Omental fat pad (tissue), 4 donors: ENCODE data around the gene RPL13A. TPM values are rescaled to one million over a fixed set of nuclear protein-coding genes. Genes with fewer than 3 reads are reported as not detected.

Source experiments
- ATAC-seq: fragments of 150-250 bp; one replicate; pipeline ENCODE4 v1.9.1; 2016; ENCODE audit warnings: mild to moderate bottlenecking, moderate library complexity; ENCODE audit not compliant: low FRiP score
- DNase-seq: peaks from one replicate; pipeline ENCODE4 v3.0.0-alpha.2; 2019; ENCODE audit warnings: low spot score
- CTCF ChIP-seq, 3 donors: fragments of 450-650 bp; IDR thresholded peaks; one replicate each; pipeline ENCODE4 v1.5.1; 2016 to 2017; ENCODE audit warnings: antibody characterized with exemption in 3 of 3, mild to moderate bottlenecking in 3 of 3, moderate library complexity in 2 of 3
- total RNA-seq, 4 donors: library from RNA; depleted of rRNA; stranded (reverse); fragments of >200 nt; gene quantifications; one replicate each; pipeline ENCODE4 v1.1.0, GENCODE V29; 2016

RPL13A gene
- total RNA-seq, 4 donors from 2014 or later: 2,551 to 3,862 (median 3,160) TPM

GRCh38 chr19:49486710-49487276 is 615 bp upstream of the RPL13A start:
- TF ChIP-seq CTCF (IDR thresholded peaks at IDR 0.05): no peak
- DNase-seq (no peak), ATAC-seq (no peak)

DNA sequence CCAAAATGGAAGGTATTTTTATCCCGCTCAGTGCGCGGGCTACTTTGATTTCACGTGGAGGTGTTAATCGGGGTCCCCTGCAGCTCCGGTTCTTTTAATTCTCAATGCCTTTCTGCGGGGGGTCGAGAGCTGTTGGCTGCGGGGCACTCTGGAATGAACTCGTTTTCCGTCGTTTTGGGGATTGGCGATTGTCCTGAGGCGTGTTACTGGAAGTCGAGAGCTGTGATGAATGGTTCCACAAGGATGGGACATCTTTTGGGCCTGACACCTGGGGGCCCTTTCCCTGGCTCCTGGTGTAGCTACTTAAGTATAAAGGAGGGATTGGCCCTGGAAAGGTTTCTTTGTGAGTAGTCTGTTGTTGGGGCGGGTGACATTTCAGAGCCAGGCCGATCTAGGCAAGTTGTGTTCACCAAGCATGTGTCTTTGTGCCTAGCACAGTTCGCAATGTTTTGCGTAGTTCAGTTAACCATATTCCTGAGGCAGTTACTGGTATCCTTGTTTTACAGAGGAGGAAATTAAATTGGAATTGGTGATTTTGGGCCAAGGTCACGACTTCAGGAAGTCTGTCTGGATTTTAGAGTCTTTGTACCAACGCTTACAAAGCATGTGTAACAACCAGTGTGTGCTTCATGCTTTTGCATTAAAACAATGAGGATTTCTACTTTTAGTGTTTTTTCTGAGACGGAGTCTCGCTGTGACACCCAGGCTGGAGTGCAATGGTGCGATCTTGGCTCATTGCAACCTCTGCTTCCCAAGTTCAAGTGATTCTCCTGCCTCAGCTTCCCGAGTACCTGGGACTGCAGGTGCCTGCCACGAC is 846 bp downstream of the RPL13A start:
- no peak for DNase-seq
- no peak for TF ChIP-seq CTCF (IDR thresholded peaks at IDR 0.05)
- no peak for ATAC-seq

GRCh38 chr19:49488863-49489537 is 1.6 kb downstream of the RPL13A start:
- DNase-seq (no peak), ATAC-seq (no peak)
- TF ChIP-seq CTCF (IDR thresholded peaks at IDR 0.05): no peak

DNA sequence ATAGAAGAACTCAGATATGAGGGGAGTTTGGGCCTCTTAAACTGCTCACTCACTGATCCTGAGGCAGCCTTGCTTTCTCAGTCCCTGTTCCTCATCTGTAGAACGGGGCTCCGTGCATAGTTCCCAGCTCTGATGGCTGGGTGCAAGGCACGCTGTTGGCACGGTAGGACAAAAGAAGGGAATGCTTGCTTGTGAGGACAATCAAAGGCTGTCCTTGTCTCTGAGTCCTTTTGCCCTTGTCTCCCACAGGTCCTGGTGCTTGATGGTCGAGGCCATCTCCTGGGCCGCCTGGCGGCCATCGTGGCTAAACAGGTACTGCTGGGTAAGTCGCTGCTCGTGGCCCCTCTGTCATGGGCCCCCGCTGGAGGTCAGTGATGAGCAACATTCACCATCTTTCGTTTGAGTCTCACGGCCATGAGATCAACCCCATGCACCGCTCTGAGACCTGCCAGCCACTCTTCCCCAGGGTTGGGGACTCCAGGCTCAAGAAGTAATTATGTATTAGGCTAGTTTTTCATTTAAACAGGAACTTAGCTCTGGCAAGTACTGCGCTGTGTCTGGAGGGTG is 2.3 kb downstream of the RPL13A start:
- ATAC-seq (no peak), DNase-seq (no peak)
- no peak for TF ChIP-seq CTCF (IDR thresholded peaks at IDR 0.05)

DNA sequence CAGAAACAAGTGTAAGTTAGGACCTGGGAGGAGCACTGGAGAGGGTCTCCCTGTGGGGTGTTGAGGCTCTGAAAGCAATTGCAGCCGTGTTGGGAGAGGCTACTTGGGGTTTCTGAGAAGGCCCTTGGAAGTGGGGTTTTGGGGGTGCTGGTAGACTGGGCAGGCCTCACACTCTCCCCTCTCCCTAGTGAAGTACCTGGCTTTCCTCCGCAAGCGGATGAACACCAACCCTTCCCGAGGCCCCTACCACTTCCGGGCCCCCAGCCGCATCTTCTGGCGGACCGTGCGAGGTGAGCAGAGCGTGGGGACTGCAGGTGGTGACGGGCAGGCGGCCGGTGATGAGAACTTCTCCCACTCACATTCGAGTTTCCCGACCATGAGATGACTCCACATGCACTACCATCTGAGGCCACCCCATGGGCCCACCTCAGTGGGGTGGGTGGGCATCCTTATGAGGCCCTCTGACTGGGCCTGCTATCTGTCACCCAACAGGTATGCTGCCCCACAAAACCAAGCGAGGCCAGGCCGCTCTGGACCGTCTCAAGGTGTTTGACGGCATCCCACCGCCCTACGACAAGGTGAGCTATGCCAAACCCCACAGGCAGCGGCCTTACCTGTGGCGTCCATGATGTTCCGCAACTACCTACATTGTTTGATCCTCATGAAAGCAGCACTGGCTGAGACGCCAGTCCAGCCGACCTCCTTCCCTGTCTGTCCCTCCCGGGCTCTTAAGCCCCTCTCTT is 3.0 kb downstream of the RPL13A start:
- no peak for ATAC-seq
- no peak for TF ChIP-seq CTCF (IDR thresholded peaks at IDR 0.05)
- DNase-seq: no peak

DNA sequence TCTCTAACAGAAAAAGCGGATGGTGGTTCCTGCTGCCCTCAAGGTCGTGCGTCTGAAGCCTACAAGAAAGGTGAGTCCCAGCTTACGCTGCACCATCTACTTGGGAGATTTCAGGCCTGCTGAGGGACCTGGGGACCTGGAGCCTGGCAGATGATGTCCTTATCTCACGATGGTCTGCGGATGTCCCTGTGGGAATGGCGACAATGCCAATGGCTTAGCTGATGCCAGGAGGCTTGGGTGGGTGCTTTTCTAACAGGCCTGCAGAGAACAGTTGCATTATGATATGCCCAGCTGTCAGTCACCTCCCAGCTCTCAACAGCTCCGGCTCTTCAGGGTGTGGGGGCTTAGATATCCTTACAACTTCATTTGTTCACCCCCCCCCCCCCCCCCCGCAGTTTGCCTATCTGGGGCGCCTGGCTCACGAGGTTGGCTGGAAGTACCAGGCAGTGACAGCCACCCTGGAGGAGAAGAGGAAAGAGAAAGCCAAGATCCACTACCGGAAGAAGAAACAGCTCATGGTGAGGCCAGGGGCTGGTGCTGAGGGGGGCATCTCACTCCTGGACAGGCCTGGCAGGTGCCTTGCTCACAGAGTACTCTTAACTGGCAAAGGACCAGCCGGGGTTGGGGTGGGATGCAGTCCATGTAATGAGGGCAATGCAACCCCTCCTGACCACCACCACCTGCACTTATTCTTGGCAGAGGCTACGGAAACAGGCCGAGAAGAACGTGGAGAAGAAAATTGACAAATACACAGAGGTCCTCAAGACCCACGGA is 3.8 kb downstream of the RPL13A start:
- ATAC-seq (no peak), DNase-seq (no peak)
- no peak for TF ChIP-seq CTCF (IDR thresholded peaks at IDR 0.05)
